ENCODE data around the gene LRRC4C.
"Not testable (repeated sequence)": the region's sequence is repeated elsewhere in the genome, so short reads cannot be mapped to it uniquely, and the experiment has no call there.

LRRC4C gene

DNA sequence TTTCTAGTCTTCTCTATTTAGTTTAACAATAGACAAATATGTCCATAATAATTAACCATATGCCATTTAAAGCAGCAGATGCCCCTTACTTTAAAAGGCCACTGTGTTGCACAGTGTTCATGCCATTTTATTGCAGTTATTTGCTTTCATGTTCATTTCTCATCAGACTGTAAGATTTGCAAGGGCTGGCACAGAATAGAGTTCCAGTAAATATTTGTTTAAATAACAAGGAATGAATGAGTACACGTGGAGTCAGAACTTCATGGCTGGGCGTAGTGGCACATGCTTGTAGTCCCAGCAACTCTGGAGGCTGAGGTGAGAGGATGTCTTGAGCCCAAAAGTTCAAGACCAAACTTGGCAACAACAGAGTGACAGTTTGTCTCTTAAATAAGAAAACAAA lies 1228.6 kb downstream of the LRRC4C start:
- peaks cover 23% of the 10 kb centered on the region for H3K9me3 Mint-ChIP-seq
- no peak overlapping the region for H3K27ac Mint-ChIP-seq (ENCODE audit: low read depth)
- H3K36me3 Mint-ChIP-seq (ENCODE audit: insufficient read depth) = no peaks in the 10 kb centered on the region
- no peak for ATAC-seq (replicated peaks; ENCODE audit: extremely low read depth, poor library complexity, severe bottlenecking)
- H3K27me3 Mint-ChIP-seq = no peaks in the 10 kb centered on the region
- no peak overlapping the region for H3K4me3 Mint-ChIP-seq
- no peaks in the 10 kb centered on the region for H3K4me1 Mint-ChIP-seq
- no peak for DNase-seq (ENCODE audit: low spot score in 2 of 2)

DNA sequence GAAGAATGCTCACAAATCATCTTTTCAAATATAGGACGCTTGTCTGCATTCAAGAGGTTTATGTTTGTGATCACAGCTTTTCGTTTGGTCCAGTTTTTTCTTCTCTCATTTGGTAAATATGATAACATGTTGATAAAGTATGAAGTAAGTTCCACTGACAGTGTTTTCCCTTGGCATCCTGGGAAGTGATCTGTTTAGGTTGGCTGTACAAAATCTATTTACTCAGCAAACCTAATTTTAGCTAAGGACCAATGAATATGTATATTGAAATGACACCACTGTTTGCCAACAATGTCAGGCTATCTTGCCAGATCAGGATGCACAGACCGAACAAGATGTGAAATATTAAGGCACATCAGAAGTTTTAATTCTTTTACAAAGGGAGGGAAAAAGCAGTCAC lies 1230.8 kb downstream of the LRRC4C start:
- Mint-ChIP-seq H3K36me3 (ENCODE audit: insufficient read depth) (no peaks in the 10 kb centered on the region), H3K9me3 (peaks cover 22% of the 10 kb centered on the region), H3K4me3 (no peak overlapping the region), H3K27me3 (no peaks in the 10 kb centered on the region), H3K4me1 (no peaks in the 10 kb centered on the region), H3K27ac (ENCODE audit: low read depth) (no peak overlapping the region)
- DNase-seq (ENCODE audit: low spot score in 2 of 2) (no peak), ATAC-seq (replicated peaks; ENCODE audit: extremely low read depth, poor library complexity, severe bottlenecking) (no peak)

DNA sequence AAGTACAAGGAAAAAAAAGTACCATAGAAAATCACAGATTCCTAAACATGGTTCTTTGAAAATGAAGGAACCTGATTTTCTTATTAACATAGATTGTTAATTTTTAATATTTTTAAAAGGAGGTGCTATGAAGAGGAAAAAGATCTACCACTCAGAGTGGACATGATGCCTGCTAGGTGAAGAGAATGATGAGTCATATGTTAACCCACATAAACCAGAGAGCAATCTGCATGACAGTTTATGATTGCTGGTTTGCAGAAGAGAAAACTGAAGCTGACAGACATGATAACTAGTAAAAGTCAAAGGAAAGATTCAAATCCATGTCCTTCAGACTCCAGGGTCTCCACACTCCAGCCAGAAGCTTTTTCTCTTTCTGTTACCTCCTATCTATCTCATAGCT lies 1231.7 kb downstream of the LRRC4C start:
- no peak overlapping the region for H3K4me3 Mint-ChIP-seq
- no peak for DNase-seq (ENCODE audit: low spot score in 2 of 2)
- no peaks in the 10 kb centered on the region for H3K27me3 Mint-ChIP-seq

DNA sequence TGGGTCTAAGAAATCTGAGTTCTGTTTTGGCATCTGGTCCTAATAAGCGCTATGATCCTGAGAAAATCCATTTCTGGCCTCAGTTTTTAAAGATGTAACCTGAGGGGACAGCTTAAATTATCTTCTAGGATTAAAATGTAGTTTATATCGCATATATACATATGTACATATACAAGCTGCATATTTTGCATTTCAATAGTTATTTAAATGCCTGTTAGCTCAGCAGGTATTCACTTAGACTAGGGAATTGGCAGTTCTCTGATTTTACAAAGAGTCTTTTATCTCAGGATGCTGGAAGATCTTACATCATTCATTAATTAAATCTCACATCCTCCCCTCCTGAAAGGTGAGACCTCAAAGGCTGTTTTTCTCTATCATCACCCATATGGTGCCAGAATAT lies 1232.8 kb downstream of the LRRC4C start:
- ATAC-seq (replicated peaks; ENCODE audit: extremely low read depth, poor library complexity, severe bottlenecking) (no peak), DNase-seq (ENCODE audit: low spot score in 2 of 2) (no peak)
- no peak overlapping the region for H3K4me3 Mint-ChIP-seq
- no peaks in the 10 kb centered on the region for H3K4me1 Mint-ChIP-seq
- peaks cover 30% of the 10 kb centered on the region for H3K9me3 Mint-ChIP-seq
- H3K27me3 Mint-ChIP-seq = no peaks in the 10 kb centered on the region
- H3K36me3 Mint-ChIP-seq (ENCODE audit: insufficient read depth) = no peaks in the 10 kb centered on the region
- no peak overlapping the region for H3K27ac Mint-ChIP-seq (ENCODE audit: low read depth)

More for the DNA sequence above, 1231.7 kb downstream of the LRRC4C start:
- Mint-ChIP-seq H3K27ac (ENCODE audit: low read depth) (no peak overlapping the region), H3K4me1 (no peaks in the 10 kb centered on the region), H3K36me3 (ENCODE audit: insufficient read depth) (no peaks in the 10 kb centered on the region), H3K9me3 (peaks cover 27% of the 10 kb centered on the region)
- no peak for ATAC-seq (replicated peaks; ENCODE audit: extremely low read depth, poor library complexity, severe bottlenecking)

DNA sequence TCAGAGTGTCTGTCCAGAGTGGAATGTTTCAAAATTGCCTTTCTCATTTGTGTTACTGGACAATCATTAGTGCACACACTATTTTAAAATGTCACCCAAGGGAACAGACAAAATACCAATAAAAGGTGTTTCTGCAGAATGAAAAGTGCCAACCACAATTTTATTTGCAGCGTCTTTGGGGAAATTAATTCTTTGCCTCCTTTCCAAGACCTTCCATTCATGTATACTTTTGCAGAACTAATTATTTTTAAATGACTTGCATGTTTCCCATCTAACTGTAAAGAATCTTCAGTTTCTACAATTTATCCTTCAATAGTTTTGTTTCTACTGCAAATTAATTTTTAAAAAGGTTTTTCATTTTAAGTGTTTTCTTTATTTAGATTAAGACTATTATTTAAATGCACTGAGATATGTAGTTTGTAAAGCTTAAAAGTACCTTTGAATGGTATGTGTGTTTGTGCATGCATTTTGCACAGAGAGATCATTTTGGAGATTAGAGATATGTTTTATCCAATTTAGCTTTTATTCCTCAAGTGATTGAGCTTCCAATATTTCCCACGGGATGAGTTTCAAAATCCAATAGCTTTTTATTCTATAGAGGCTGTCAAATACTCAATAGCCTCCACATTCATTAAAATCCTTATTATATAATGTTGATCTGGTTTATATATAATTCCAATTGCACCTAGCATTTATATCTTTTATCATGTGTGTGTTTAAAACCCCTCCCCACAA lies 1235.7 kb downstream of the LRRC4C start:
- Mint-ChIP-seq H3K36me3 (ENCODE audit: insufficient read depth) (no peaks in the 10 kb centered on the region), H3K27ac (ENCODE audit: low read depth) (no peak overlapping the region)
- ATAC-seq (replicated peaks; ENCODE audit: extremely low read depth, poor library complexity, severe bottlenecking) = no peak

DNA sequence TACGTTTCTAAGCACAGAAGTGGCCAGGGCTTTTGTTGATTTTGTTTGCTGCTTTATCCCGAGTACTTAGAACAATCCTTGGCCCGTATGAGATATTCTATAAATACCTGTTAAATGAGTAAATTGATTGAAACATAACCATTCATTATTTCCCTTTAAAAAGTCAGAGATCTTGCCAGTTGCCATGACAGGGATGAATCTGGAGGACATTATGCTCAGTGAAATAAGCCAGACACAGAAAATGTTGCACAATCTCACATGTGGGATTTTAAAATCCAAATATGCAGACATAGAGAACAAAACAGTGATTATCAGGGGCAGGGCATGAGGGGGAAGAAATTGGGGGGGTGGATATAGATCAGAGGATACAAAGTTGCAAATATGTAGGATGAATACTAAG lies 1240.1 kb downstream of the LRRC4C start:
- H3K4me1 Mint-ChIP-seq = no peaks in the 10 kb centered on the region
- DNase-seq (ENCODE audit: low spot score in 2 of 2) = no peak
- H3K9me3 Mint-ChIP-seq = peaks cover 23% of the 10 kb centered on the region
- ATAC-seq (replicated peaks; ENCODE audit: extremely low read depth, poor library complexity, severe bottlenecking) = no peak
- H3K27ac Mint-ChIP-seq (ENCODE audit: low read depth) = no peak overlapping the region
- H3K27me3 Mint-ChIP-seq = no peaks in the 10 kb centered on the region
- H3K36me3 Mint-ChIP-seq (ENCODE audit: insufficient read depth) = no peaks in the 10 kb centered on the region
- no peak overlapping the region for H3K4me3 Mint-ChIP-seq

More for the DNA sequence above, 1235.7 kb downstream of the LRRC4C start:
- no peak for DNase-seq (ENCODE audit: low spot score in 2 of 2)
- Mint-ChIP-seq H3K9me3 (peaks cover 41% of the 10 kb centered on the region), H3K27me3 (no peaks in the 10 kb centered on the region), H3K4me1 (no peaks in the 10 kb centered on the region), H3K4me3 (no peak overlapping the region)

DNA sequence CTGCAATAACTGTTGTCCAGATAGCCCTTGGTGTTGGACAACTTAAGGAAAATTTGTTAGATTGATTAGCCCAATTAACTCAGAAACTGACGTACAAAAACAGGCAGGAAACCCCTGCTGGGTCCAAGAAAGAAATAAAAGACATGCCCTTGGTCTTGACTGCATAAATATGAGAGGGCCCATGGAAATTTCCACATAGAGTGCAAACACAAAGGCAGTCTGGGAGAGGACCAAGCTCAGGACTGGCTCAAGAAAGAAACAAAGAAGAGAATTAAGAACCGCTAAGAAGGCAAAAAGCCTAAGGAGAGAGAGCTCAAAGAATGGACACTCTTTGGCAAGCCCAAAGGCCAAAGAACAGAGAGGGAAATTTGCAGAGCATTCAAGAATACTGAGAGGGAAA lies 1243.9 kb downstream of the LRRC4C start:
- H3K9me3 Mint-ChIP-seq = peaks cover 9% of the 10 kb centered on the region
- DNase-seq (ENCODE audit: low spot score in 2 of 2) (no peak), ATAC-seq (replicated peaks; ENCODE audit: extremely low read depth, poor library complexity, severe bottlenecking) (no peak)
- no peaks in the 10 kb centered on the region for H3K4me1 Mint-ChIP-seq
- no peak overlapping the region for H3K27ac Mint-ChIP-seq (ENCODE audit: low read depth)
- H3K27me3 Mint-ChIP-seq = no peaks in the 10 kb centered on the region
- no peak overlapping the region for H3K4me3 Mint-ChIP-seq
- H3K36me3 Mint-ChIP-seq (ENCODE audit: insufficient read depth) = no peaks in the 10 kb centered on the region

DNA sequence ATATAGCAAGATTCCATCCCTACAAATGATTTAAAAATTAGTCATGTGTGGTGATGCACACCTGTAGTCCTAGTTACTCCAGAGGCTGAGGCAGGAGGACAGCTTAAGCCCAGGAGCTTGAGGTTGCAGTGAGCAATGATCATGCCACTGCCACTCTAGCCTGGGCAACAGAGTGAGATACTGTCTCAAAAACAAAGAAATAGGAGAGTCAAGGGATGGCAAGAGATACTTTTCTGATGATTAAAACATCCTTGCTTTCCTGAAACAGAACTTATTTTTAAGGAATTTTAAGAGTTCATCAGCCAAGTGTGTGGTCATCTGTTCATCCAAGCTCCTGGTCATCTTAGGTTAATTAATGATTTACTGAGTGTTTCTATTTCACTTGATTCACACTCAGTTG lies 1252.0 kb downstream of the LRRC4C start:
- Mint-ChIP-seq H3K4me3 (no peak overlapping the region), H3K36me3 (ENCODE audit: insufficient read depth) (no peaks in the 10 kb centered on the region), H3K4me1 (no peaks in the 10 kb centered on the region), H3K27me3 (no peaks in the 10 kb centered on the region), H3K27ac (ENCODE audit: low read depth) (no peak overlapping the region), H3K9me3 (peaks cover 9% of the 10 kb centered on the region)
- DNase-seq (ENCODE audit: low spot score in 2 of 2) (no peak), ATAC-seq (replicated peaks; ENCODE audit: extremely low read depth, poor library complexity, severe bottlenecking) (no peak)

DNA sequence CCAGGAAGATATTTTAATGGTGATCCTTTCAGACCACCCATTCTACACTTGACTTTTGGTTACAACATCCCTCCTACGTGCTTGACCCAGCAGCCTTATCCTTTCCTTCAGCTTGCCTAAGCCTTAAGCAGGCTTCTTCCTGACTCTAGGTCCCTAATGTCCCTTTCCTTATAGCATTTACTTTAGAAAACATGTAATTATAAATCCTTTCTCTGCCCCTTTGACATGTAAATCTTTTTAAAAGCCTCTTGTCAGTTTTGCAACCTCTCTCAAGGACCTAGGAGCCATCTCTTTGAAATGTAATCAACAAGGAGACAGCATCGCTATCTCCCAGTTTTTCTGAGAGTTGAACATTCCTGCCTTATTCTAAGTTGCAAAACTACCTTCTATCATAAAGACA lies 1255.2 kb downstream of the LRRC4C start:
- H3K27ac Mint-ChIP-seq (ENCODE audit: low read depth) = no peak overlapping the region
- no peak overlapping the region for H3K4me3 Mint-ChIP-seq
- no peaks in the 10 kb centered on the region for H3K36me3 Mint-ChIP-seq (ENCODE audit: insufficient read depth)
- no peak for DNase-seq (ENCODE audit: low spot score in 2 of 2)
- H3K9me3 Mint-ChIP-seq = peaks cover 14% of the 10 kb centered on the region
- no peak for ATAC-seq (replicated peaks; ENCODE audit: extremely low read depth, poor library complexity, severe bottlenecking)
- H3K27me3 Mint-ChIP-seq = no peaks in the 10 kb centered on the region
- H3K4me1 Mint-ChIP-seq = no peaks in the 10 kb centered on the region

DNA sequence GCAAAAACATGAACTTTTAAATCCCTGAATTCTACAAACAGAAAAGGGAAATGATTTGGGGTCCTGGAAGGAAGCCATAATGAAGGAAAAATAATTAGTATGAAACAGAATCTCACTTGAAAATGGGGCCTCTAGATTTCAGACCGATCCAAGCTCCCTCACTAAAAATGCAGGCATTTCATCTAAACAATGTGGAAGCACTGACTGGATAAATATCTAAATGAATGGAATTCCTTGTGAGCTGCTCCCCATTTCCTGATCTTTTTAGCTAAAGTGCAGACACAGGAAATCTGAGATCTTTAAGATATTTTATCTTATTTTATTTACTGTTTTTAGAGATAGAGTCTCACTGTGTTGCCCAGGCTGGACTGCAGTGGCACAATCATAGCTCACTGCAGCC lies 1255.8 kb downstream of the LRRC4C start:
- no peak overlapping the region for H3K4me3 Mint-ChIP-seq
- no peak overlapping the region for H3K27ac Mint-ChIP-seq (ENCODE audit: low read depth)
- no peaks in the 10 kb centered on the region for H3K27me3 Mint-ChIP-seq
- no peaks in the 10 kb centered on the region for H3K4me1 Mint-ChIP-seq
- H3K9me3 Mint-ChIP-seq = peaks cover 18% of the 10 kb centered on the region
- no peaks in the 10 kb centered on the region for H3K36me3 Mint-ChIP-seq (ENCODE audit: insufficient read depth)
- DNase-seq (ENCODE audit: low spot score in 2 of 2) (no peak), ATAC-seq (replicated peaks; ENCODE audit: extremely low read depth, poor library complexity, severe bottlenecking) (no peak)

DNA sequence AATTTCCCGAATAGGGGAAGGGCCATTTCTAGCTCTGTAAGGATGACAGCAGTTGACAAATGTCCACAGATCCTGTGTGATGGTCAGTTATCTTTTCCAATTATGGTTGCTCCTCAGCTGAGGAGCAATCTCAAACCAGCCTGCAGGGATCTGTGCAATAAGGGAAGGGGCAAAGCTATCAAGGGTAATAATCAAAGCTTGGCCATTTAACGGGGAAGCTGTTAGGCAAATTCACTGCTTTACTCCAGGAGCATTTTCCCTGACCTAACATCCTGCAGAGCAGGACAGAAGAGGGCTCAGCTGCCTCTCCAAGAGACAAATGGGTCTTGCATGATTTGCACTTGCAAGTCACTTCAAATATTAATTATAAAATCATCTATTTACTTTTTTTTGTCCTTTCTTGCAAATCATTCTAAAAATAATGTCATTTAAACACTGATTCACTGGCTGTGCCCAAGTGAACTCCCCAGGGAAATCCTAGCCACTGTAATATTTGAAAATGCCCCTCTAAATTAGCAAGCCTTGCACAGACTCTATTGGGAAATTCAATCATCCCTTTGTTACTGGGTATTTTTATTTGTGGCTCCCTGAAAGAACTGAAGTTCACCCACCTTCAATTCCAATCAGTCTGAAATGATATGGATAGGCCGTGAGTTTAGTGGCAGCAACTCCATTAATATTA lies 1256.7 kb downstream of the LRRC4C start:
- Mint-ChIP-seq H3K4me1 (no peaks in the 10 kb centered on the region), H3K9me3 (peaks cover 20% of the 10 kb centered on the region), H3K27ac (ENCODE audit: low read depth) (no peak overlapping the region), H3K36me3 (ENCODE audit: insufficient read depth) (no peaks in the 10 kb centered on the region), H3K27me3 (no peaks in the 10 kb centered on the region), H3K4me3 (no peak overlapping the region)
- no peak for DNase-seq (ENCODE audit: low spot score in 2 of 2)
- no peak for ATAC-seq (replicated peaks; ENCODE audit: extremely low read depth, poor library complexity, severe bottlenecking)

DNA sequence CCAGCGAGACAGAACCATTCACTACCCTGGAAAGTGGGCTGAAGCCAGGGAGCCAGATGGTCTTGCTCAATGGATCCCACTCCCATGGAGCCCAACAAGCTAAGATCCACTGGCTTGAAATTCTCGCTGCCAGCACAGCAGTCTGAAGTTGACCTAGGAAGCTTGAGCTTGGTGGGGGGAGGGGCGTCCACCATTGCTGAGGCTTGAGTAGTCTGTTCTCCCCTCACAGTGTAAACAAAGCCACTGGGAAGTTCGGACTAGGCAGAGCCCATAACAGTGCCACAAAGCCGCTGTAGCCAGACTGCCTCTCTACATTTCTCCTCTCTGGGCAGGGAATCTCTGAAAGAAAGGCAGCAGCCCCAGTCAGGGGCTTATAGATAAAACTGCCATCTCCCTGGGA lies 1266.9 kb downstream of the LRRC4C start:
- ATAC-seq (replicated peaks; ENCODE audit: extremely low read depth, poor library complexity, severe bottlenecking); H3K4me1 Mint-ChIP-seq; H3K27ac Mint-ChIP-seq (ENCODE audit: low read depth); DNase-seq (ENCODE audit: low spot score in 2 of 2); H3K9me3 Mint-ChIP-seq; H3K4me3 Mint-ChIP-seq; H3K36me3 Mint-ChIP-seq (ENCODE audit: insufficient read depth); H3K27me3 Mint-ChIP-seq: not testable (repeated sequence)

DNA sequence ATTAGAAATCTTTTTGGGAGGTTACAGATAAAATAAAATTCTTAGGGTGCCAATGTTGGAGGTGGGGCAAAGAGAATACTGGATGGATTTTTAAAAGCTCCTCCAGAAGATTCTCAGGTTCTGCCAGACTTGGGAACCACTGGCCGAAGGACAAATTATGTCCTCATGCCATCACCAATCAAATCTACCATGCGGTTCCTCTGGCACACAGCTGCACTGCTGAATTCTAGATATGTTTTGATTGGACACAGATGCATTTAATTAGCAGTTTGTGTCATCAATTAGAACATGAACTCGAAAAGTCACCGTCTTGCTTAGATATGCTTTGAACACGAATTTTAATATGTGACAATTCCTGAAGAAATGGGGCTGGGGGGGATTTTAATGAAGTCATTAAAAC lies 1269.2 kb downstream of the LRRC4C start:
- Mint-ChIP-seq H3K4me3 (no peak overlapping the region), H3K9me3 (peaks cover 11% of the 10 kb centered on the region), H3K36me3 (ENCODE audit: insufficient read depth) (no peaks in the 10 kb centered on the region), H3K4me1 (no peaks in the 10 kb centered on the region), H3K27me3 (no peaks in the 10 kb centered on the region), H3K27ac (ENCODE audit: low read depth) (no peak overlapping the region)
- ATAC-seq (replicated peaks; ENCODE audit: extremely low read depth, poor library complexity, severe bottlenecking) (no peak), DNase-seq (ENCODE audit: low spot score in 2 of 2) (no peak)
